SK-N-SH treated with all-trans-retinoic acid at 6 μM for 48 hours (cell line): ENCODE data around the gene TOB1.

ENCODE experiments used
- CREB5 ChIP-seq: fragments of 250-450 bp; sonication (Bioruptor Pico); IDR thresholded peaks from 2 replicates; pipeline ENCODE4 v1.5.1; 2020; ENCODE audit warnings: low read depth, mild to moderate bottlenecking, moderate library complexity
- CSDC2 ChIP-seq: fragments of 250-450 bp; sonication (Bioruptor Pico); IDR thresholded peaks from 2 replicates; pipeline ENCODE4 v1.5.0; 2020; ENCODE audit warnings: mild to moderate bottlenecking, moderate library complexity
- CSRNP3 ChIP-seq: fragments of 250-450 bp; sonication (Bioruptor Pico); IDR thresholded peaks from 2 replicates; pipeline ENCODE4 v1.5.1; 2021; ENCODE audit warnings: mild to moderate bottlenecking, moderate library complexity
- GLIS3 ChIP-seq: fragments of 250-450 bp; sonication (Bioruptor Pico); IDR thresholded peaks from 2 replicates; pipeline ENCODE4 v1.5.0; 2020; ENCODE audit warnings: mild to moderate bottlenecking, moderate library complexity
- ISL1 ChIP-seq: fragments of 250-450 bp; sonication (Bioruptor Pico); IDR thresholded peaks from 2 replicates; pipeline ENCODE4 v2.1.2; 2022; ENCODE audit warnings: mild to moderate bottlenecking, moderate library complexity
- PATZ1 ChIP-seq: fragments of 250-450 bp; sonication (Bioruptor Pico); IDR thresholded peaks from 2 replicates; pipeline ENCODE4 v1.8.0; 2020; ENCODE audit warnings: mild to moderate bottlenecking, moderate library complexity, borderline replicate concordance
- PPARA ChIP-seq: fragments of 250-450 bp; sonication (Bioruptor Pico); IDR thresholded peaks from 2 replicates; pipeline ENCODE4 v1.5.0; 2020; ENCODE audit warnings: mild to moderate bottlenecking, borderline replicate concordance
- RARB ChIP-seq: fragments of 250-450 bp; sonication (Bioruptor Pico); IDR thresholded peaks from 2 replicates; pipeline ENCODE4 v1.8.0; 2021; ENCODE audit warnings: mild to moderate bottlenecking, moderate library complexity
- SNAI2 ChIP-seq: fragments of 250-450 bp; sonication (Bioruptor Pico); IDR thresholded peaks from 2 replicates; pipeline ENCODE4 v1.5.0; 2020; ENCODE audit warnings: mild to moderate bottlenecking, moderate library complexity
- TSHZ2 ChIP-seq: fragments of 250-450 bp; sonication (Bioruptor Pico); IDR thresholded peaks from 2 replicates; pipeline ENCODE4 v1.5.0; 2020; ENCODE audit warnings: mild to moderate bottlenecking, moderate library complexity
- ZFP3 ChIP-seq: fragments of 250-450 bp; sonication (Bioruptor Pico); IDR thresholded peaks from 2 replicates; pipeline ENCODE4 v1.5.0; 2020; ENCODE audit warnings: mild to moderate bottlenecking, moderate library complexity
- ZNF565 ChIP-seq: fragments of 450-650 bp; formaldehyde crosslinking; conservative IDR thresholded peaks from 2 replicates; pipeline ENCODE4 v1.5.0; 2020; ENCODE audit warnings: low read depth, mild to moderate bottlenecking, moderate library complexity
- ZNF70 ChIP-seq: fragments of 450-650 bp; formaldehyde crosslinking; IDR thresholded peaks from 2 replicates; pipeline ENCODE4 v1.5.0; 2020; ENCODE audit warnings: mild to moderate bottlenecking, moderate library complexity

- no peak for TF ChIP-seq CSDC2 (CRISPR knock-in tag)
- TF ChIP-seq ZNF70 (CRISPR knock-in tag): no peak
- TF ChIP-seq TSHZ2 (CRISPR knock-in tag): no peak
- no peak for TF ChIP-seq RARB (CRISPR knock-in tag)
- no peak for TF ChIP-seq CSRNP3 (CRISPR knock-in tag)
- TF ChIP-seq ISL1: no peak
- no peak for TF ChIP-seq ZNF565 (CRISPR knock-in tag)
- TF ChIP-seq ZFP3 (CRISPR knock-in tag): no peak
- TF ChIP-seq PATZ1: no peak
- no peak for TF ChIP-seq PPARA (CRISPR knock-in tag)
- no peak for TF ChIP-seq GLIS3
- TF ChIP-seq CREB5: no peak
- TF ChIP-seq SNAI2: no peak
Measured at GRCh38 chr17:50868140-50868438, 1.9 kb upstream of the TOB1 start.
